ENCODE data around the gene TBCD. TPM values are rescaled to one million over a fixed set of nuclear protein-coding genes. Genes with fewer than 3 reads are reported as not detected.
A peak's percentile ranks its signal among the peaks of the same experiment; 100 is the strongest.

TBCD gene
- total RNA-seq, 1 experiment from 2014 or later, result 129 TPM

DNA sequence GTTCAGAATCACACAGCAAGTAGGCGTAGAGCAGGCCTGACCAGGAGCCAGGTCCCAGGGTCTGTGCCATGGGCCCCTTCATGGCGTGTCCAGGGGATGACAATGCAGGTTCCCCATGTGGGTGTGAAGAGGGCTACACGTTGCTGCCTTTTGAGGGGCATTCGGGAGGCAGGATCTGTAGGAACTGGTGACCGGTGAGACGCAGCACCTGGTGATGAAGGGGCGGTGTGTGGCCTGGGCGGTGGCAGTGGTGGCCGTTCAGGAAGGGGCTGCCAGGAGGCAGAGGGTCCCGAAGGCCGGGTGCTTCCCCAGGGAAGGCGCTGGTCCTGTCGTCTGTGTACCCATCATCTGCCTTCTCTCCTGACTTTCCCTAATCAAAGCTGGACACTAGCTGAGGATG lies 53.4 kb downstream of the TBCD start:
- Histone ChIP-seq H3K56ac (ENCODE audit: insufficient read length, low read depth, low read length) (no peak overlapping the region), H3T11ph (ENCODE audit: low read length) (no peak overlapping the region), H2BK15ac (ENCODE audit: low read depth, low read length) (no peak overlapping the region), H2BK120ac (ENCODE audit: low read depth, low read length, poor library complexity, severe bottlenecking) (no peak overlapping the region), H3K4me1 (ENCODE audit: insufficient read depth, low read length) (no peaks in the 10 kb centered on the region), H4K20me1 (ENCODE audit: control insufficient read depth, insufficient read depth, insufficient read length) (no peaks in the 10 kb centered on the region), H4K8ac (replicated peaks; ENCODE audit: insufficient read length, low read depth, low read length) (no peak overlapping the region), H3K27me3 (ENCODE audit: insufficient read depth, low read length) (no peaks in the 10 kb centered on the region), H3K9me3 (ENCODE audit: control insufficient read depth, low read depth, low read length) (peaks cover 14% of the 10 kb centered on the region), H2BK12ac (ENCODE audit: insufficient read length, low read depth, low read length) (no peak overlapping the region), H3K14ac (ENCODE audit: insufficient read depth, low read length) (no peak overlapping the region), H3K79me2 (ENCODE audit: insufficient read depth, low read length) (peaks cover 1% of the 10 kb centered on the region; the same call in 1 of the 2 replicates), H3K9ac (ENCODE audit: extremely low read depth, insufficient read length, low read length) (no peak overlapping the region), H3K27ac (ENCODE audit: insufficient read length, low read depth, low read length) (no peak overlapping the region), H2AFZ (ENCODE audit: low read length) (no peak overlapping the region), H3K4me2 (ENCODE audit: insufficient read depth, insufficient read length, low read length) (no peak overlapping the region), H3K23me2 (ENCODE audit: insufficient read length, low read depth, low read length, poor library complexity, severe bottlenecking) (no peaks in the 10 kb centered on the region), H3K18ac (ENCODE audit: insufficient read length, low read depth, low read length) (no peak overlapping the region), H2AK5ac (ENCODE audit: insufficient read length, low read length) (no peak overlapping the region), H4K5ac (ENCODE audit: insufficient read length, low read depth, low read length) (no peak overlapping the region), H2BK5ac (ENCODE audit: insufficient read length, low read length) (no peak overlapping the region), H4K91ac (ENCODE audit: insufficient read length, low read depth, low read length) (no peak overlapping the region), H3K23ac (ENCODE audit: insufficient read length, low read depth, low read length) (no peak overlapping the region), H3K4ac (ENCODE audit: low read depth, low read length) (no peak overlapping the region), H3K79me1 (ENCODE audit: insufficient read depth, low read depth, low read length, poor library complexity, severe bottlenecking) (no peaks in the 10 kb centered on the region), H2BK20ac (ENCODE audit: low read depth, low read length, poor library complexity, severe bottlenecking) (no peak overlapping the region)
- H3K4me1 Mint-ChIP-seq, result peaks cover 8 to 13% of the 10 kb centered on the region in 2 experiments
- no CpG with 5 or more reads among the region's 13 CpGs for WGBS (ENCODE audit: extremely low coverage, insufficient read length, low lambda C conversion rate)
- H3K4me3 Mint-ChIP-seq, result no peak overlapping the region
- H3K9me3 Mint-ChIP-seq, result peaks cover 20 to 21% of the 10 kb centered on the region in 2 experiments
- no peak for DNase-seq
- TF ChIP-seq CTCF (conservative IDR thresholded peaks at IDR 0.05), result no peak
- no peaks in the 10 kb centered on the region for H3K27me3 Mint-ChIP-seq (ENCODE audit: low read depth)
- H3K36me3 Mint-ChIP-seq (ENCODE audit: insufficient read depth in 1 of 3, low read depth in 3 of 3), result peaks cover 30 to 61% (median 59%) of the 10 kb centered on the region in 3 experiments
- 0 out of 7 replicates have a peak overlapping the region, but pooled peaks of 1 of the 3 experiments have one; percentile 88 for H3K27ac Mint-ChIP-seq
